GM12878 (cell line): ENCODE results near the gene SLC26A8. TPM values are rescaled to one million over a fixed set of nuclear protein-coding genes. Genes with fewer than 3 reads are reported as not detected.

Experiments used
- ATAC-seq: fragments of 200-7000 bp; cut with Tn5 transposase; 3 replicates; pipeline ENCODE4 v1.9.1; 2020; ENCODE audit warnings: mild to moderate bottlenecking, moderate library complexity
- BruUV-seq: library from RNA; stranded (reverse); fragments of 400-500 nt; replicated peaks from 2 replicates; lab custom pipeline; 2021; lab: Mats Ljungman, UMichigan
- CTCF ChIA-PET: fragments of 300-600 bp; sonication (Branson Sonifier 250); formaldehyde crosslinking; extraction: SDS; loops from one replicate; lab custom pipeline; 2021; ENCODE audit warnings: inconsistent platforms; lab: Yijun Ruan, JAX
- POLR2A ChIA-PET: fragments of 350-600 bp; formaldehyde crosslinking; extraction: SDS; loops from one replicate; lab custom pipeline; 2021; ENCODE audit warnings: inconsistent platforms; lab: Charles Lee
- RAD21 ChIA-PET: fragments of 300-600 bp; sonication (Branson Sonifier 250); formaldehyde crosslinking; loops from one replicate; lab custom pipeline; 2023; ENCODE audit warnings: antibody characterized with exemption; ENCODE audit not compliant: unreplicated experiment; lab: Charles Lee
- SMC1A ChIA-PET: fragments of 300-600 bp; sonication (Branson Sonifier 250); formaldehyde crosslinking; loops from one replicate; lab custom pipeline; 2023; ENCODE audit not compliant: unreplicated experiment, uncharacterized antibody; lab: Charles Lee
- DNase-seq: peaks from one replicate; pipeline ENCODE4 v3.0.0-alpha.2; 2011; ENCODE audit warnings: low read depth, low spot score
- FAIRE-seq: peaks from 3 replicates; lab custom pipeline; 2011; peaks lifted over from hg19 to GRCh38; lab: Jason Lieb, UNC
- H2AFZ ChIP-seq: 2 replicates; pipeline ENCODE4 v1.6.0; 2011; ENCODE audit warnings: low read depth, low read length, control low read depth; ENCODE audit not compliant: control insufficient read depth
- H3K27ac ChIP-seq: 2 replicates; pipeline ENCODE4 v1.5.1; 2011; ENCODE audit warnings: control low read depth; ENCODE audit not compliant: control insufficient read depth, insufficient read depth
- H3K27me3 ChIP-seq, 2 experiments: replicated peaks in 1 of 2; 2 replicates each; pipeline versions ENCODE4 v1.6.0 to v1.6.1; 2011; ENCODE audit warnings: low read length in 1 of 2; ENCODE audit not compliant: control insufficient read depth in 2 of 2, insufficient read depth in 2 of 2
- H3K36me3 ChIP-seq, 2 experiments: 2 replicates each; pipeline ENCODE4 v1.5.1; 2011; ENCODE audit warnings: low read length in 1 of 2; ENCODE audit not compliant: control insufficient read depth in 2 of 2, insufficient read depth in 2 of 2
- H3K4me1 ChIP-seq: 2 replicates; pipeline ENCODE4 v1.6.1; 2011; ENCODE audit warnings: mild to moderate bottlenecking, low read length, moderate library complexity, mixed read lengths; ENCODE audit not compliant: control insufficient read depth, insufficient read depth
- H3K4me2 ChIP-seq: 2 replicates; pipeline ENCODE4 v1.6.0; 2011; ENCODE audit warnings: control low read depth; ENCODE audit not compliant: control insufficient read depth, insufficient read depth
- H3K4me3 ChIP-seq: fragments of 200-600 bp; sonication (generic); 2 replicates; pipeline ENCODE4 v1.5.1; 2016
- H3K79me2 ChIP-seq: 2 replicates; pipeline ENCODE4 v1.6.0; 2011; ENCODE audit warnings: low read length; ENCODE audit not compliant: control insufficient read depth, insufficient read depth
- H3K9ac ChIP-seq: 2 replicates; pipeline ENCODE4 v1.8.0; 2011; ENCODE audit warnings: low read length, control low read depth, mixed read lengths; ENCODE audit not compliant: control insufficient read depth, insufficient read depth
- H3K9me3 ChIP-seq: replicated peaks from 3 replicates; pipeline ENCODE4 v1.5.1; 2011; ENCODE audit warnings: mild to moderate bottlenecking, low read length; ENCODE audit not compliant: control insufficient read depth, insufficient read depth
- H4K20me1 ChIP-seq: 2 replicates; pipeline ENCODE4 v1.6.0; 2011; ENCODE audit not compliant: control insufficient read depth, insufficient read depth
- CREM ChIP-seq: IDR thresholded peaks from 2 replicates; pipeline ENCODE4 v1.6.1; 2014; ENCODE audit warnings: antibody characterized with exemption, low read depth
- EP300 ChIP-seq, 2 experiments: fragments of 150-350 bp in 1 of 2; IDR thresholded peaks; 2 replicates each; pipeline ENCODE4 v1.6.1; 2011 to 2012; ENCODE audit warnings: low read depth in 2 of 2, low read length in 2 of 2, borderline replicate concordance in 1 of 2, improper control_type of control experiment in 1 of 2, inconsistent platforms in 1 of 2; ENCODE audit not compliant: control insufficient read depth in 1 of 2
- EZH2 ChIP-seq: IDR thresholded peaks from 2 replicates; pipeline ENCODE4 v1.6.1; 2012; ENCODE audit warnings: low read depth, mild to moderate bottlenecking, control low read depth, inconsistent platforms, low read length, borderline replicate concordance; ENCODE audit not compliant: control insufficient read depth
- GABPA ChIP-seq: IDR thresholded peaks from 2 replicates; pipeline ENCODE4 v1.6.1; 2014; ENCODE audit warnings: antibody characterized with exemption, low read depth, mild to moderate bottlenecking, inconsistent platforms
- HDGF ChIP-seq: fragments of 450-650 bp; IDR thresholded peaks from 2 replicates; pipeline ENCODE4 v1.6.1; 2016; ENCODE audit warnings: antibody characterized with exemption
- JUNB ChIP-seq: IDR thresholded peaks from 2 replicates; pipeline ENCODE4 v1.6.1; 2016; ENCODE audit warnings: antibody characterized with exemption, mild to moderate bottlenecking
- KAT2A ChIP-seq: conservative IDR thresholded peaks from 2 replicates; pipeline ENCODE4 v1.6.1; 2011; ENCODE audit warnings: low read depth, low read length; ENCODE audit not compliant: control insufficient read depth
- SREBF2 ChIP-seq: IDR thresholded peaks from 2 replicates; pipeline ENCODE4 v1.6.1; 2012; ENCODE audit warnings: mild to moderate bottlenecking, low read length
- SUPT20H ChIP-seq: IDR thresholded peaks from 2 replicates; pipeline ENCODE4 v1.6.1; 2011; ENCODE audit warnings: low read depth, mild to moderate bottlenecking, low read length, moderate library complexity, borderline replicate concordance; ENCODE audit not compliant: control insufficient read depth
- TAF1 ChIP-seq: IDR thresholded peaks from 2 replicates; pipeline ENCODE4 v1.6.1; 2011; ENCODE audit warnings: mild to moderate bottlenecking, low read depth, low read length, borderline replicate concordance
- ZNF622 ChIP-seq: fragments of 450-650 bp; IDR thresholded peaks from 2 replicates; pipeline ENCODE4 v1.6.1; 2017; ENCODE audit warnings: mild to moderate bottlenecking, inconsistent platforms
- ZSCAN29 ChIP-seq: fragments of 450-650 bp; IDR thresholded peaks from 2 replicates; pipeline ENCODE4 v1.6.1; 2017; ENCODE audit warnings: mild to moderate bottlenecking, moderate library complexity
- WGBS: methylation state at CpG from one replicate; pipeline ENCODE4 v1.1.6; 2016; ENCODE audit warnings: low lambda C conversion rate; ENCODE audit not compliant: insufficient replicate concordance, insufficient coverage; ENCODE audit errors: missing lambda C conversion rate; 5-methylcytosine and 5-hydroxymethylcytosine counted together
- in situ Hi-C: fragments of 300-500 bp; cut with MboI; formaldehyde crosslinking; loops from 9 replicates; pipeline ENCODE4 v1.14.3; 2018; ENCODE audit warnings: mixed read lengths
- intact Hi-C: fragments of 100-400 bp; cut with micrococcal nuclease; formaldehyde crosslinking; loops from one replicate; pipeline ENCODE4 v1.14.2; 2022; ENCODE audit not compliant: unreplicated experiment
- polyA plus RNA-seq, 11 experiments: library from polyadenylated mRNA; depleted of rRNA in 4 of 11; unstranded in 6 of 11; stranded (reverse) in 5 of 11; fragments of >200 nt; fragmentation: Nextera tagmentation in 4 of 11; fragmentation: Illumina TruSeq in 1 of 11; extraction: Ambion mirVana in 4 of 11; extraction: Trizol in 1 of 11; gene quantifications; 1 replicate in 1 of 11; 2 replicates in 10 of 11; pipeline versions ENCODE4 v1.2.1 to v1.2.3, GENCODE V29; 2011 to 2016; ENCODE audit warnings: inconsistent platforms in 2 of 11, missing spikeins in 2 of 11, low read depth in 1 of 11
- total RNA-seq, 4 experiments: library from RNA; depleted of rRNA in 3 of 4; stranded (reverse); fragments of >200 nt in 3 of 4; fragmentation: Illumina TruSeq in 1 of 4; extraction: Trizol in 1 of 4; gene quantifications; 2 replicates each; pipeline versions ENCODE4 v1.2.1 to v1.2.3, GENCODE V29; 2013 to 2021
- TF ChIP-seq, protein P1 (sequence below): fragments of 450-650 bp; IDR thresholded peaks from 2 replicates; pipeline ENCODE4 v1.6.1; 2016; ENCODE audit warnings: mild to moderate bottlenecking
- TF ChIP-seq, protein P2 (sequence below): fragments of 450-650 bp; IDR thresholded peaks from 2 replicates; pipeline ENCODE4 v1.6.1; 2018; ENCODE audit warnings: mild to moderate bottlenecking, low read depth, moderate library complexity; ENCODE audit not compliant: partially characterized antibody
- TF ChIP-seq, protein P3 (sequence below): fragments of 450-650 bp; IDR thresholded peaks from 2 replicates; pipeline ENCODE4 v1.6.1; 2017; ENCODE audit warnings: mild to moderate bottlenecking
- TF ChIP-seq, protein P4 (sequence below): fragments of 450-650 bp; IDR thresholded peaks from 2 replicates; pipeline ENCODE4 v1.6.1; 2017; ENCODE audit warnings: mild to moderate bottlenecking, low read depth, inconsistent platforms; ENCODE audit not compliant: poor library complexity, severe bottlenecking

Gene SLC26A8
- total and polyA plus RNA-seq, 10 of the 15 experiments (the other 5 are each of a cell fraction or from before 2014, with no cell fraction given) = 0.09 to 0.95 (median 0.27) TPM; not detected in 2

DNA sequence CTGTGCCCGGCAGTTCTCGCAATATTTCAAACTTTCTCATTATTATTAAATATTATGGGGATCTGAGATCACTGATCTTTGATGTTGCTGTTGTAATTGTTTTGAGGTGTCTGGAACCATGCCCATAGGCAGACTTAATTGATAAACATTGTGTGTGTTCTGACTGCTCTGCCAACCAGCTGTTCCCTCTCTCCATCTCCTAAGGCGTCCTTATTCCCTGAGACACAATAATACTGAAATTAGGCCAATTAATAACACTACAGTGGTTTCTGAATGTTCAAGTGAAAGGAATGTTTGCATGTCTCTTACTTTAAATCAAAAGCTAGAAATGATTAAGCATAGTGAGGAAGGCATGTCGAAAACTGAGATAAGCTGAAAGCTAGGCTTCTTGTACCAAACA lies 10.8 kb upstream of the SLC26A8 start:
- in situ Hi-C loops (no loop called here), intact Hi-C loops (no loop called here)
- H3K9ac ChIP-seq = no peak overlapping the region
- BruUV-seq = no TSS peak
- H3K4me2 ChIP-seq = peak overlapping the region; percentile 19; the same call in 1 of the 2 replicates
- no peak overlapping the region for H3K27ac ChIP-seq
- ChIA-PET POLR2A (no interaction called here), RAD21 (interaction anchor here (0.8 to 1.1 kb wide), 2 partner anchors 8 to 59 kb away, joined by 4 to 5 read pairs; partner anchors contain the start of gene MAPK14), SMC1A (interaction anchor here (1.1 to 2.1 kb wide), 4 partner anchors 8 to 60 kb away, joined by 3 to 11 read pairs (median 6); partner anchors contain the start of gene MAPK14), CTCF (interaction anchor here (1.1 to 4.2 kb wide), 3 partner anchors 9 to 60 kb away, joined by 3 to 44 read pairs (median 7); no protein-coding TSS in a partner anchor)
- FAIRE-seq (no peak), DNase-seq (no peak), ATAC-seq (peak; percentile 42)
- WGBS = 19% methylated on average over 4 of the region's 4 CpGs
- H3K9me3 ChIP-seq = no peaks in the 10 kb centered on the region
- no peaks in the 10 kb centered on the region for H3K36me3 ChIP-seq
- no peaks in the 10 kb centered on the region for H4K20me1 ChIP-seq
- peaks cover 16% of the 10 kb centered on the region for H3K4me1 ChIP-seq
- H3K4me3 ChIP-seq = peak overlapping the region; percentile 21; the same call in 1 of the 2 replicates
- H3K79me2 ChIP-seq = peaks cover 92% of the 10 kb centered on the region
- H3K27me3 ChIP-seq = no peaks in the 10 kb centered on the region
- H2AFZ ChIP-seq = no peak overlapping the region
- TF ChIP-seq KAT2A (no peak), HDGF (no peak), EZH2 (no peak), SREBF2 (no peak), TAF1 (no peak), ZSCAN29 (no peak), SUPT20H (no peak), EP300 (IDR thresholded peaks at IDR 0.05; ENCODE audit: borderline replicate concordance in 1 of 2, control insufficient read depth in 1 of 2, low read depth in 2 of 2, low read length in 2 of 2) (no peak), JUNB (peak; percentile 86), ZNF622 (no peak), CREM (0 out of 2 replicates have a peak, but pooled peaks have one; percentile 23), GABPA (no peak)
- TF ChIP-seq, protein P1, sequence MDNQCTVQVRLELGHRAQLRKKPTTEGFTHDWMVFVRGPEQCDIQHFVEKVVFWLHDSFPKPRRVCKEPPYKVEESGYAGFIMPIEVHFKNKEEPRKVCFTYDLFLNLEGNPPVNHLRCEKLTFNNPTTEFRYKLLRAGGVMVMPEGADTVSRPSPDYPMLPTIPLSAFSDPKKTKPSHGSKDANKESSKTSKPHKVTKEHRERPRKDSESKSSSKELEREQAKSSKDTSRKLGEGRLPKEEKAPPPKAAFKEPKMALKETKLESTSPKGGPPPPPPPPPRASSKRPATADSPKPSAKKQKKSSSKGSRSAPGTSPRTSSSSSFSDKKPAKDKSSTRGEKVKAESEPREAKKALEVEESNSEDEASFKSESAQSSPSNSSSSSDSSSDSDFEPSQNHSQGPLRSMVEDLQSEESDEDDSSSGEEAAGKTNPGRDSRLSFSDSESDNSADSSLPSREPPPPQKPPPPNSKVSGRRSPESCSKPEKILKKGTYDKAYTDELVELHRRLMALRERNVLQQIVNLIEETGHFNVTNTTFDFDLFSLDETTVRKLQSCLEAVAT = no peak
- TF ChIP-seq, protein P2, sequence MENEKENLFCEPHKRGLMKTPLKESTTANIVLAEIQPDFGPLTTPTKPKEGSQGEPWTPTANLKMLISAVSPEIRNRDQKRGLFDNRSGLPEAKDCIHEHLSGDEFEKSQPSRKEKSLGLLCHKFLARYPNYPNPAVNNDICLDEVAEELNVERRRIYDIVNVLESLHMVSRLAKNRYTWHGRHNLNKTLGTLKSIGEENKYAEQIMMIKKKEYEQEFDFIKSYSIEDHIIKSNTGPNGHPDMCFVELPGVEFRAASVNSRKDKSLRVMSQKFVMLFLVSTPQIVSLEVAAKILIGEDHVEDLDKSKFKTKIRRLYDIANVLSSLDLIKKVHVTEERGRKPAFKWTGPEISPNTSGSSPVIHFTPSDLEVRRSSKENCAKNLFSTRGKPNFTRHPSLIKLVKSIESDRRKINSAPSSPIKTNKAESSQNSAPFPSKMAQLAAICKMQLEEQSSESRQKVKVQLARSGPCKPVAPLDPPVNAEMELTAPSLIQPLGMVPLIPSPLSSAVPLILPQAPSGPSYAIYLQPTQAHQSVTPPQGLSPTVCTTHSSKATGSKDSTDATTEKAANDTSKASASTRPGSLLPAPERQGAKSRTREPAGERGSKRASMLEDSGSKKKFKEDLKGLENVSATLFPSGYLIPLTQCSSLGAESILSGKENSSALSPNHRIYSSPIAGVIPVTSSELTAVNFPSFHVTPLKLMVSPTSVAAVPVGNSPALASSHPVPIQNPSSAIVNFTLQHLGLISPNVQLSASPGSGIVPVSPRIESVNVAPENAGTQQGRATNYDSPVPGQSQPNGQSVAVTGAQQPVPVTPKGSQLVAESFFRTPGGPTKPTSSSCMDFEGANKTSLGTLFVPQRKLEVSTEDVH = no peak
- TF ChIP-seq, protein P3, sequence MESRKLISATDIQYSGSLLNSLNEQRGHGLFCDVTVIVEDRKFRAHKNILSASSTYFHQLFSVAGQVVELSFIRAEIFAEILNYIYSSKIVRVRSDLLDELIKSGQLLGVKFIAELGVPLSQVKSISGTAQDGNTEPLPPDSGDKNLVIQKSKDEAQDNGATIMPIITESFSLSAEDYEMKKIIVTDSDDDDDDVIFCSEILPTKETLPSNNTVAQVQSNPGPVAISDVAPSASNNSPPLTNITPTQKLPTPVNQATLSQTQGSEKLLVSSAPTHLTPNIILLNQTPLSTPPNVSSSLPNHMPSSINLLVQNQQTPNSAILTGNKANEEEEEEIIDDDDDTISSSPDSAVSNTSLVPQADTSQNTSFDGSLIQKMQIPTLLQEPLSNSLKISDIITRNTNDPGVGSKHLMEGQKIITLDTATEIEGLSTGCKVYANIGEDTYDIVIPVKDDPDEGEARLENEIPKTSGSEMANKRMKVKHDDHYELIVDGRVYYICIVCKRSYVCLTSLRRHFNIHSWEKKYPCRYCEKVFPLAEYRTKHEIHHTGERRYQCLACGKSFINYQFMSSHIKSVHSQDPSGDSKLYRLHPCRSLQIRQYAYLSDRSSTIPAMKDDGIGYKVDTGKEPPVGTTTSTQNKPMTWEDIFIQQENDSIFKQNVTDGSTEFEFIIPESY = no peak
- TF ChIP-seq, protein P4, sequence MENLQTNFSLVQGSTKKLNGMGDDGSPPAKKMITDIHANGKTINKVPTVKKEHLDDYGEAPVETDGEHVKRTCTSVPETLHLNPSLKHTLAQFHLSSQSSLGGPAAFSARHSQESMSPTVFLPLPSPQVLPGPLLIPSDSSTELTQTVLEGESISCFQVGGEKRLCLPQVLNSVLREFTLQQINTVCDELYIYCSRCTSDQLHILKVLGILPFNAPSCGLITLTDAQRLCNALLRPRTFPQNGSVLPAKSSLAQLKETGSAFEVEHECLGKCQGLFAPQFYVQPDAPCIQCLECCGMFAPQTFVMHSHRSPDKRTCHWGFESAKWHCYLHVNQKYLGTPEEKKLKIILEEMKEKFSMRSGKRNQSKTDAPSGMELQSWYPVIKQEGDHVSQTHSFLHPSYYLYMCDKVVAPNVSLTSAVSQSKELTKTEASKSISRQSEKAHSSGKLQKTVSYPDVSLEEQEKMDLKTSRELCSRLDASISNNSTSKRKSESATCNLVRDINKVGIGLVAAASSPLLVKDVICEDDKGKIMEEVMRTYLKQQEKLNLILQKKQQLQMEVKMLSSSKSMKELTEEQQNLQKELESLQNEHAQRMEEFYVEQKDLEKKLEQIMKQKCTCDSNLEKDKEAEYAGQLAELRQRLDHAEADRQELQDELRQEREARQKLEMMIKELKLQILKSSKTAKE = peak; percentile 31
